ENCODE measurements around the gene GDF9. TPM values are rescaled to one million over a fixed set of nuclear protein-coding genes. Genes with fewer than 3 reads are reported as not detected.
A peak's percentile ranks its signal among the peaks of the same experiment; 100 is the strongest.

GDF9 gene
- total RNA-seq, 6 donors from 2014 or later: 0.23 to 1.1 (median 0.66) TPM; not detected in 2

- H3K4me3 ChIP-seq: no peak overlapping the region
- 20 to 29% methylated on average over 2 of the region's 2 CpGs for WGBS, 2 donors
- no peaks in the 10 kb centered on the region for H3K27me3 ChIP-seq
- peaks cover 6 to 10% (median 7%) of the 10 kb centered on the region in 4 donors for H3K4me1 ChIP-seq
- peaks cover 0 to 35% (median 9%) of the 10 kb centered on the region in 4 donors for H3K36me3 ChIP-seq
- peak overlapping the region in 1 of 4 donors; percentile 61 for H3K27ac ChIP-seq
- DNase-seq (no peak), ATAC-seq (ENCODE audit: low FRiP score in 2 of 2) (peak in 1 of 2 donors; percentile 47)
- TF ChIP-seq CTCF (IDR thresholded peaks at IDR 0.05): peak in 3 of 6 experiments; percentile 14 to 34 (median 20)
- no peak for TF ChIP-seq EP300 (IDR thresholded peaks at IDR 0.05)
- no peaks in the 10 kb centered on the region for H3K9me3 ChIP-seq
Observed at GRCh38 chr5:132905938-132906337, 39.7 kb upstream of the GDF9 start.

GRCh38 chr5:132901730-132902129 lies 35.5 kb upstream of the GDF9 start:
- Histone ChIP-seq H3K27me3 (no peaks in the 10 kb centered on the region), H3K9me3 (no peaks in the 10 kb centered on the region), H3K27ac (no peak overlapping the region), H3K36me3 (peaks cover 12 to 61% (median 25%) of the 10 kb centered on the region in 4 donors), H3K4me1 (peaks cover 6 to 10% (median 7%) of the 10 kb centered on the region in 4 donors), H3K4me3 (no peak overlapping the region)
- DNase-seq: no peak
- WGBS, 2 donors: 88 to 100% methylated on average over 3 of the region's 3 CpGs
- TF ChIP-seq CTCF (IDR thresholded peaks at IDR 0.05) (no peak), EP300 (IDR thresholded peaks at IDR 0.05) (no peak), POLR2A (IDR thresholded peaks at IDR 0.05) (no peak), POLR2AphosphoS5 (IDR thresholded peaks at IDR 0.05) (no peak)
- no peak for ATAC-seq (ENCODE audit: low FRiP score in 2 of 2)

GRCh38 chr5:132901036-132901435 lies 34.8 kb upstream of the GDF9 start:
- DNase-seq (no peak), ATAC-seq (ENCODE audit: low FRiP score in 2 of 2) (no peak)
- Histone ChIP-seq H3K4me3 (no peak overlapping the region), H3K36me3 (peaks cover 18 to 68% (median 32%) of the 10 kb centered on the region in 4 donors), H3K27ac (no peak overlapping the region), H3K9me3 (no peaks in the 10 kb centered on the region), H3K27me3 (no peaks in the 10 kb centered on the region), H3K4me1 (peaks cover 6 to 10% (median 7%) of the 10 kb centered on the region in 4 donors)
- no peak for TF ChIP-seq CTCF (IDR thresholded peaks at IDR 0.05)
- no peak for TF ChIP-seq POLR2A (IDR thresholded peaks at IDR 0.05)
- no peak for TF ChIP-seq POLR2AphosphoS5 (IDR thresholded peaks at IDR 0.05)
- no peak for TF ChIP-seq EP300 (IDR thresholded peaks at IDR 0.05)
- 87 to 90% methylated on average over 4 of the region's 4 CpGs for WGBS, 2 donors

DNA sequence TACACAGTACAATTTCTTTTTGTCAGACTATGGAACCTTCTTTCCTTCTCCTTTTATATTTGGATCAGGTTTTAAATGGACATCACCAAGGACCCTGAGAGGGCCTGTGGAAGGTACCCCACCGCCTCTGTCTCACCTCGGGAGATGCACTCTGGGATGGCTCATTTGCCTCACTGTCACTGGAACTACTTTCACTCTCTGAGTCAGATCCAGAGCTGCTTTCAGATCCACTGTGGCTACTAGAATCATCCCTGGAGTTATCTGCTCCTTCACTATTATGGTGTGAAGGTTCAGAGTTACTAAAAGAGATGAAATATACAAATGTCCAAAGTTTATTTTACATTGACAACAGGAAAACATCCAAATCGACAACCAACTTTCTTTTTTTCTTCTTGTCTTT lies 31.8 kb upstream of the GDF9 start:
- WGBS, 2 donors: 74% methylated on average over 3 of the region's 3 CpGs
- TF ChIP-seq EP300 (IDR thresholded peaks at IDR 0.05) (no peak), POLR2AphosphoS5 (IDR thresholded peaks at IDR 0.05) (no peak), CTCF (IDR thresholded peaks at IDR 0.05) (no peak), POLR2A (IDR thresholded peaks at IDR 0.05) (no peak)
- H3K36me3 ChIP-seq: peaks cover 23 to 87% (median 46%) of the 10 kb centered on the region in 4 donors
- DNase-seq (no peak), ATAC-seq (ENCODE audit: low FRiP score in 2 of 2) (no peak)
- H3K9me3 ChIP-seq: no peaks in the 10 kb centered on the region
- no peak overlapping the region for H3K27ac ChIP-seq
- H3K4me3 ChIP-seq: no peak overlapping the region
- no peaks in the 10 kb centered on the region for H3K27me3 ChIP-seq
- no peaks in the 10 kb centered on the region for H3K4me1 ChIP-seq

DNA sequence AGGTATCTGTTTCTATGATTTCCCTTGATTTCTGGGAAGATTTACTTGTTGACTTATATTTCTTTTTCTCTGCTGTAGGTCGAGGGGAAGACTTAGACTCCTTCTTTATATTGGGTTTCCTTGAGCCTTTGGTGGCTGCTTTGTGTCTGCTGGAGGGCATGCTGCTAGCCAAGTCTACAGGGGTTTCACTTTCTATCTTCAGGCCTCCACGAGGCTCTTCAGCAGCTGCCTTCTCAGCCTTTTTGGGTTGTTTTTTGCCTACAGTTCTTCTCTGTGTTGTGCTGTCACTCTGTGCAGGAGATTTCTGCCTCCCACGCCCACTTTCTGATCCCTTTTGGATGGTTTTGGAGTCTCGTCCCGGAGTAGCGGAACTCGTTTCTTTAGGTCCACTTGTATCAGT lies 30.4 kb upstream of the GDF9 start:
- WGBS, 2 donors: 86 to 89% methylated on average over 7 of the region's 7 CpGs
- Histone ChIP-seq H3K27ac (no peak overlapping the region), H3K36me3 (peaks cover 33 to 89% (median 57%) of the 10 kb centered on the region in 4 donors), H3K4me3 (no peak overlapping the region), H3K4me1 (no peaks in the 10 kb centered on the region), H3K9me3 (no peaks in the 10 kb centered on the region), H3K27me3 (no peaks in the 10 kb centered on the region)
- TF ChIP-seq POLR2A (IDR thresholded peaks at IDR 0.05) (no peak), EP300 (IDR thresholded peaks at IDR 0.05) (no peak), CTCF (IDR thresholded peaks at IDR 0.05) (no peak), POLR2AphosphoS5 (IDR thresholded peaks at IDR 0.05) (no peak)
- DNase-seq (no peak), ATAC-seq (ENCODE audit: low FRiP score in 2 of 2) (no peak)

Data from upper lobe of left lung (tissue), 6 donors.